Measurements from ENCODE around the gene HPSE2.

HPSE2 gene

DNA sequence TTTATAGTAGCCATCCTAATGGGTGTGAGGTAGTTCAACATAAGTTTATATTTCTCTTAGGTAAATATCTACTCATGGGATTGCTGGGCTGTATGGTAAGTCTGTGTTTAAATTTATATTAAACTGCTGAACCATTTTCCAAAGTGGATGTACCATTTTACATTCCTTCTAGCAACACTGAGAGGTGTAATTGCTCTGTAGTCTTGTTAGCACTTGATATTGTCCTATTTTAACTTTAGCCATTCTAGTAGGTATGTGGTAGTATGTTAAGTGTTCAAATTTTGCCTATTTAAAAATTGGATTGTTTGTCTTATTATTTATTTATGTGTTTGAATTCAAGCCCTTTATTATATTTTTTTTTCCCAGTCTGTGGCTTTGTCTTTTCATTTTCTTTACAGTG lies 786.4 kb downstream of the HPSE2 start:
- no peak overlapping the region for H3K9ac ChIP-seq (ENCODE audit: low read length)

DNA sequence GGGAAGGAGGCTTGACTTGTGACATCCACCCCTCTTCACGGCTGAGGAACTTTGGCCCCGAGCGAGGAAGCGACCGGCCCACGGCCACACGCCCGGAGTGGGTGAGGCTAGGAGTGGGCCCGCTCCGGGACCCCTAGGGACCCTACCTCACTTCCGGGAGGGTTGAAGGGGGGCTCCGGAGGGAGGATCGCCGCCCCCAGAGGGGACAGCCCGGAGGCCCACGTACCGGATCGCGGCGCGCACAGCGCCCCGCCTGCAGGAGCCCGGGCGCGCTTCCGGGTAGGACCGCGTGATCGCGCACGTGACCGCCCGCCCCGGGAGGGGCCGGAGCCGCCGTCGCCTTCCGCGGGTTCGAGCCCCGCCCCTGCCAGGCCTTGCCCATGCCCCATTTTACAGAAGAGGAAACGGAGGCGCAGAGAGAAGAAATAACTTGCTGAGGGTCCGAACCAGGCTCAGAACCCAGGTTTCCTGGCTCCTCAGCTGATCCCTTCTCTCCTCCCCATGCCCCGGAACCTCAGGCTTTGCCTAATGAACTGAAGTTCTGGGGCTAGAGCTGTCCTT lies 788.9 kb downstream of the HPSE2 start, which contains the start of gene HPS1:
Gene HPS1 (minus strand): TSS at position 275 of the 561 bp plus-strand sequence. CDS start 3,695 bp downstream, outside the sequence.
- Histone ChIP-seq H3K36me3 (ENCODE audit: low read length) (peaks cover 4% of the 10 kb centered on the region; the same call in 1 of the 2 replicates), H4K20me1 (ENCODE audit: low read depth, low read length) (no peaks in the 10 kb centered on the region), H3K9ac (ENCODE audit: low read length) (peak within 1 kb of the TSS; percentile 89), H3K27me3 (ENCODE audit: low read length) (no peaks in the 10 kb centered on the region), H3K4me2 (ENCODE audit: low read depth, low read length, poor library complexity, severe bottlenecking) (peak within 1 kb of the TSS; percentile 61), H3F3A (ENCODE audit: insufficient read depth) (no peaks in the 10 kb centered on the region), H3K4me3 (ENCODE audit: insufficient read depth, low read length, poor library complexity, severe bottlenecking) (peak within 1 kb of the TSS; percentile 88), H3K79me2 (ENCODE audit: insufficient read depth, low read length) (peaks cover 21% of the 10 kb centered on the region; the same call in 1 of the 2 replicates), H3K9me3 (ENCODE audit: insufficient read depth, low read length) (no peaks in the 10 kb centered on the region), H3K27ac (ENCODE audit: low read depth, low read length) (peak within 1 kb of the TSS; percentile 74), H3K9me2 (replicated peaks; ENCODE audit: insufficient read depth, low read length) (no peaks in the 10 kb centered on the region), H2AFZ (ENCODE audit: low read depth, low read length, severe bottlenecking) (peak within 1 kb of the TSS; percentile 99)
- TF ChIP-seq, protein P1, sequence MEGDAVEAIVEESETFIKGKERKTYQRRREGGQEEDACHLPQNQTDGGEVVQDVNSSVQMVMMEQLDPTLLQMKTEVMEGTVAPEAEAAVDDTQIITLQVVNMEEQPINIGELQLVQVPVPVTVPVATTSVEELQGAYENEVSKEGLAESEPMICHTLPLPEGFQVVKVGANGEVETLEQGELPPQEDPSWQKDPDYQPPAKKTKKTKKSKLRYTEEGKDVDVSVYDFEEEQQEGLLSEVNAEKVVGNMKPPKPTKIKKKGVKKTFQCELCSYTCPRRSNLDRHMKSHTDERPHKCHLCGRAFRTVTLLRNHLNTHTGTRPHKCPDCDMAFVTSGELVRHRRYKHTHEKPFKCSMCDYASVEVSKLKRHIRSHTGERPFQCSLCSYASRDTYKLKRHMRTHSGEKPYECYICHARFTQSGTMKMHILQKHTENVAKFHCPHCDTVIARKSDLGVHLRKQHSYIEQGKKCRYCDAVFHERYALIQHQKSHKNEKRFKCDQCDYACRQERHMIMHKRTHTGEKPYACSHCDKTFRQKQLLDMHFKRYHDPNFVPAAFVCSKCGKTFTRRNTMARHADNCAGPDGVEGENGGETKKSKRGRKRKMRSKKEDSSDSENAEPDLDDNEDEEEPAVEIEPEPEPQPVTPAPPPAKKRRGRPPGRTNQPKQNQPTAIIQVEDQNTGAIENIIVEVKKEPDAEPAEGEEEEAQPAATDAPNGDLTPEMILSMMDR (IDR thresholded peaks at IDR 0.05; ENCODE audit: insufficient read depth, low read length, poor library complexity, severe bottlenecking) = no peak
- no peak for TF ChIP-seq EZH2phosphoT487 (conservative IDR thresholded peaks at IDR 0.05; ENCODE audit: low read length)

More for the DNA sequence above, 786.4 kb downstream of the HPSE2 start:
- H3K27ac ChIP-seq (ENCODE audit: low read depth, low read length) = no peak overlapping the region
- H3K9me3 ChIP-seq (ENCODE audit: insufficient read depth, low read length) = no peaks in the 10 kb centered on the region
- H3K36me3 ChIP-seq (ENCODE audit: low read length) = no peaks in the 10 kb centered on the region
- no peaks in the 10 kb centered on the region for H3K9me2 ChIP-seq (replicated peaks; ENCODE audit: insufficient read depth, low read length)
- H3F3A ChIP-seq (ENCODE audit: insufficient read depth) = no peaks in the 10 kb centered on the region
- no peaks in the 10 kb centered on the region for H4K20me1 ChIP-seq (ENCODE audit: low read depth, low read length)
- no peak overlapping the region for H2AFZ ChIP-seq (ENCODE audit: low read depth, low read length, severe bottlenecking)
- no peak overlapping the region for H3K4me3 ChIP-seq (ENCODE audit: insufficient read depth, low read length, poor library complexity, severe bottlenecking)
- no peak for TF ChIP-seq EZH2phosphoT487 (conservative IDR thresholded peaks at IDR 0.05; ENCODE audit: low read length)
- TF ChIP-seq, protein P1 (IDR thresholded peaks at IDR 0.05; ENCODE audit: insufficient read depth, low read length, poor library complexity, severe bottlenecking) = no peak
- no peak overlapping the region for H3K4me2 ChIP-seq (ENCODE audit: low read depth, low read length, poor library complexity, severe bottlenecking)
- H3K27me3 ChIP-seq (ENCODE audit: low read length) = no peaks in the 10 kb centered on the region
- H3K79me2 ChIP-seq (ENCODE audit: insufficient read depth, low read length) = peaks cover 21% of the 10 kb centered on the region; the same call in 1 of the 2 replicates

- TF ChIP-seq, protein P1 (IDR thresholded peaks at IDR 0.05; ENCODE audit: insufficient read depth, low read length, poor library complexity, severe bottlenecking) = no peak
- TF ChIP-seq EZH2phosphoT487 (conservative IDR thresholded peaks at IDR 0.05; ENCODE audit: low read length) = no peak
- Histone ChIP-seq H4K20me1 (ENCODE audit: low read depth, low read length) (no peaks in the 10 kb centered on the region), H2AFZ (ENCODE audit: low read depth, low read length, severe bottlenecking) (peak overlapping the region; percentile 86), H3K27ac (ENCODE audit: low read depth, low read length) (peak overlapping the region; percentile 74), H3K79me2 (ENCODE audit: insufficient read depth, low read length) (peaks cover 21% of the 10 kb centered on the region; the same call in 1 of the 2 replicates), H3K9me2 (replicated peaks; ENCODE audit: insufficient read depth, low read length) (no peaks in the 10 kb centered on the region), H3K9me3 (ENCODE audit: insufficient read depth, low read length) (no peaks in the 10 kb centered on the region), H3K9ac (ENCODE audit: low read length) (peak overlapping the region; percentile 89), H3K36me3 (ENCODE audit: low read length) (peaks cover 8% of the 10 kb centered on the region; the same call in 1 of the 2 replicates), H3F3A (ENCODE audit: insufficient read depth) (no peaks in the 10 kb centered on the region), H3K4me2 (ENCODE audit: low read depth, low read length, poor library complexity, severe bottlenecking) (peak overlapping the region; percentile 61), H3K4me3 (ENCODE audit: insufficient read depth, low read length, poor library complexity, severe bottlenecking) (peak overlapping the region; percentile 88), H3K27me3 (ENCODE audit: low read length) (no peaks in the 10 kb centered on the region)
Measured at GRCh38 chr10:98446151-98446660, 789.4 kb downstream of the HPSE2 start.
